OCI-LY3 (cell line): ENCODE data around the gene PERM1.
"Not testable (repeated sequence)": the region's sequence is repeated elsewhere in the genome, so short reads cannot be mapped to it uniquely, and the experiment has no call there.

ENCODE experiments used
- EZH2phosphoT487 ChIP-seq: fragments of 200-600 bp; shearing (Covaris generic); IDR thresholded peaks from 2 replicates; pipeline ENCODE4 v1.6.1; 2018; ENCODE audit warnings: antibody characterized with exemption, mixed run types, low read depth
- TF ChIP-seq, protein P1 (sequence below): fragments of 200-600, 300-600 bp; sonication (generic); IDR thresholded peaks from 2 replicates; pipeline ENCODE4 v1.5.1; 2014; ENCODE audit warnings: antibody characterized with exemption, low read length, low read depth

DNA sequence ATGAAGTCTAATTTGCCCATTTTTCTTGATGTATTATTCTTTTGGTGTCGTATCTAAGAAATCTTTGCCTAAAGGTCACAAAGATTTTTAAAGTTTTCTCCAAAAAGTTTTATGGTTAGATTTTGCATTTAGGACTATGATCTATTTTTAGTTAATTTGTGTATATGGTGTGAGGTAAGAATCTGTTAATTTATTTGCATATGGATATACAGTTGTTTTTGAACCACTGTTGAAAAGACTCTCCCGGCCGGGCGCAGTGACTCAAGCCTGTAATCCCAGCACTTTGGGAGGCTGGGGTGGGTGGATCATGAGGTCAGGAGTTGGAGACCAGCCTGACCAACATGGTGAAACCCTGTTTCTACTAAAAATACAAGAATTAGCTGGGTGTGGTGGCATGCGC lies 6.2 kb upstream of the PERM1 start:
- TF ChIP-seq, protein P1, sequence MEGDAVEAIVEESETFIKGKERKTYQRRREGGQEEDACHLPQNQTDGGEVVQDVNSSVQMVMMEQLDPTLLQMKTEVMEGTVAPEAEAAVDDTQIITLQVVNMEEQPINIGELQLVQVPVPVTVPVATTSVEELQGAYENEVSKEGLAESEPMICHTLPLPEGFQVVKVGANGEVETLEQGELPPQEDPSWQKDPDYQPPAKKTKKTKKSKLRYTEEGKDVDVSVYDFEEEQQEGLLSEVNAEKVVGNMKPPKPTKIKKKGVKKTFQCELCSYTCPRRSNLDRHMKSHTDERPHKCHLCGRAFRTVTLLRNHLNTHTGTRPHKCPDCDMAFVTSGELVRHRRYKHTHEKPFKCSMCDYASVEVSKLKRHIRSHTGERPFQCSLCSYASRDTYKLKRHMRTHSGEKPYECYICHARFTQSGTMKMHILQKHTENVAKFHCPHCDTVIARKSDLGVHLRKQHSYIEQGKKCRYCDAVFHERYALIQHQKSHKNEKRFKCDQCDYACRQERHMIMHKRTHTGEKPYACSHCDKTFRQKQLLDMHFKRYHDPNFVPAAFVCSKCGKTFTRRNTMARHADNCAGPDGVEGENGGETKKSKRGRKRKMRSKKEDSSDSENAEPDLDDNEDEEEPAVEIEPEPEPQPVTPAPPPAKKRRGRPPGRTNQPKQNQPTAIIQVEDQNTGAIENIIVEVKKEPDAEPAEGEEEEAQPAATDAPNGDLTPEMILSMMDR, result not testable (repeated sequence)
- TF ChIP-seq EZH2phosphoT487, result not testable (repeated sequence)
